ENCODE measurements around the gene BCAS3.

DNA sequence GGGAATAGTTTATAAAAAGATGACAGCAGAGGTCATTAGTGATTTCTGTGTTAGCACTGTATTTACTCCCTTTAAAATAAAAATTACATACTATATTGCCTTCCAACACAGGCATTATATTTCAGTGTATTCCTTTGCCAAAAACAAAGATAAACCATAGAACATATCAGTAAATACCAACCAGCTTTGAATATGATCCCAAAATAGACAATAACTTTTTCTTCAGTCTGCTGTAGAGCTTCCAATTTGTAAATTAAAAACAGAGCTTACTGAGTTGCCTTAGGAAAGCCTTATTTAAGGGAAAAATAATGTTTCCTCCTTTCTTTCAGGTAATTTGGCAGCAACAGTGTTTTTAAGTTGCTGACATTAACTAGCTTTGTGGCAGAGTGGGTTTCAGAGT lies 369.9 kb downstream of the BCAS3 start:
- TF ChIP-seq, protein P1, sequence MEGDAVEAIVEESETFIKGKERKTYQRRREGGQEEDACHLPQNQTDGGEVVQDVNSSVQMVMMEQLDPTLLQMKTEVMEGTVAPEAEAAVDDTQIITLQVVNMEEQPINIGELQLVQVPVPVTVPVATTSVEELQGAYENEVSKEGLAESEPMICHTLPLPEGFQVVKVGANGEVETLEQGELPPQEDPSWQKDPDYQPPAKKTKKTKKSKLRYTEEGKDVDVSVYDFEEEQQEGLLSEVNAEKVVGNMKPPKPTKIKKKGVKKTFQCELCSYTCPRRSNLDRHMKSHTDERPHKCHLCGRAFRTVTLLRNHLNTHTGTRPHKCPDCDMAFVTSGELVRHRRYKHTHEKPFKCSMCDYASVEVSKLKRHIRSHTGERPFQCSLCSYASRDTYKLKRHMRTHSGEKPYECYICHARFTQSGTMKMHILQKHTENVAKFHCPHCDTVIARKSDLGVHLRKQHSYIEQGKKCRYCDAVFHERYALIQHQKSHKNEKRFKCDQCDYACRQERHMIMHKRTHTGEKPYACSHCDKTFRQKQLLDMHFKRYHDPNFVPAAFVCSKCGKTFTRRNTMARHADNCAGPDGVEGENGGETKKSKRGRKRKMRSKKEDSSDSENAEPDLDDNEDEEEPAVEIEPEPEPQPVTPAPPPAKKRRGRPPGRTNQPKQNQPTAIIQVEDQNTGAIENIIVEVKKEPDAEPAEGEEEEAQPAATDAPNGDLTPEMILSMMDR (IDR thresholded peaks at IDR 0.05; ENCODE audit: low read depth, low read length, missing input control): no peak
- no peak for TF ChIP-seq HNF4A (conservative IDR thresholded peaks at IDR 0.05)
- TF ChIP-seq, protein P2, sequence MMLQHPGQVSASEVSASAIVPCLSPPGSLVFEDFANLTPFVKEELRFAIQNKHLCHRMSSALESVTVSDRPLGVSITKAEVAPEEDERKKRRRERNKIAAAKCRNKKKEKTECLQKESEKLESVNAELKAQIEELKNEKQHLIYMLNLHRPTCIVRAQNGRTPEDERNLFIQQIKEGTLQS (IDR thresholded peaks at IDR 0.05): no peak
- no peak for TF ChIP-seq RXRA (IDR thresholded peaks at IDR 0.05)
- no peak for TF ChIP-seq NR2F2 (IDR thresholded peaks at IDR 0.05)
- no peak for TF ChIP-seq TAF1 (conservative IDR thresholded peaks at IDR 0.05)
